Measurements from ENCODE around the gene RARA. TPM values are rescaled to one million over a fixed set of nuclear protein-coding genes. Genes with fewer than 3 reads are reported as not detected.
A peak's percentile ranks its signal among the peaks of the same experiment; 100 is the strongest.

The RARA gene
- total RNA-seq, 1 donor from 2014 or later = 38.8 TPM

DNA sequence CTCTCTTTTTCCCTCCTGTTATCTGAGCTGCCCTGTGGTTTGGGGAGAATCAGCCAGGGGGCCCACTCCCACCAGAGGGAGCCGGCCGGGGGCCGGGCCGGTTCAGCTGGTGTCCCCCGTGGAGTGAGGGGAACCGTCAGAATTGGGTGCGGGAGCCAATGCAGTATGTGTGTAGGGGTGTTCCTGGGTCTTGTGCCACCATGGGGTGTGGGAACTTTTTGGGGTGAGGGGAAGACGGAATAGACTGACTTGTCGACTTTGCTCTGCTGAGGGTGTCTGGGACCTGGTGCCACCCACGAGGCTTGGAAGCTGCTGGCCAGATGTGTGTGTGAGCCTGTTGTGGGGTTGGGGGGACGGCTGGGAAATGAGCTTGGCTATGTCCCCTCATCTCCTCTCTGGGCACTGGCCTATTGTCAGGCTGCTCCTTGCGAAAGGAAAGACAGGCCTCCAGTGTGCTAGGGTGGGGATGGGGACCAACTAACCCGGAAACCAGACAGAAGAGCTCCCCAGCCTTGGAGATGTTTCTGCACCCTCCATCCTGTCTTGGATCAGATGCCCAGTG lies 9.9 kb downstream of the RARA start:
- Histone ChIP-seq H3K27me3 (ENCODE audit: insufficient read depth, low read length) (no peaks in the 10 kb centered on the region), H3K79me2 (ENCODE audit: insufficient read depth, low read length) (peaks cover 58% of the 10 kb centered on the region), H3K36me3 (ENCODE audit: insufficient read depth, low read length) (no peaks in the 10 kb centered on the region), H2AFZ (ENCODE audit: low read depth, low read length) (peak overlapping the region; percentile 55), H3K27ac (ENCODE audit: low read depth, low read length) (peak overlapping the region; percentile 87), H3K9ac (ENCODE audit: low read length) (peak overlapping the region; percentile 92), H4K20me1 (ENCODE audit: insufficient read depth, low read length) (peaks cover 28% of the 10 kb centered on the region), H3K4me3 (ENCODE audit: insufficient read depth, low read depth, low read length) (peak overlapping the region; percentile 80), H3K9me3 (ENCODE audit: insufficient read depth, low read depth, low read length) (no peaks in the 10 kb centered on the region), H3K4me1 (ENCODE audit: insufficient read depth, low read length) (peaks cover 85% of the 10 kb centered on the region), H3K4me2 (ENCODE audit: low read length) (peak overlapping the region; percentile 96)
- FAIRE-seq = no peak
- Mint-ChIP-seq H3K27me3 (ENCODE audit: low read depth, unreplicated experiment) (no peaks in the 10 kb centered on the region), H3K36me3 (ENCODE audit: low read depth, unreplicated experiment) (no peaks in the 10 kb centered on the region), H3K4me1 (ENCODE audit: low read depth, unreplicated experiment) (peaks cover 60% of the 10 kb centered on the region), H3K4me3 (ENCODE audit: unreplicated experiment) (peak overlapping the region; percentile 89), H3K9me3 (ENCODE audit: unreplicated experiment) (no peaks in the 10 kb centered on the region), H3K27ac (ENCODE audit: unreplicated experiment) (peak overlapping the region; percentile 93)
- TF ChIP-seq, protein P1, sequence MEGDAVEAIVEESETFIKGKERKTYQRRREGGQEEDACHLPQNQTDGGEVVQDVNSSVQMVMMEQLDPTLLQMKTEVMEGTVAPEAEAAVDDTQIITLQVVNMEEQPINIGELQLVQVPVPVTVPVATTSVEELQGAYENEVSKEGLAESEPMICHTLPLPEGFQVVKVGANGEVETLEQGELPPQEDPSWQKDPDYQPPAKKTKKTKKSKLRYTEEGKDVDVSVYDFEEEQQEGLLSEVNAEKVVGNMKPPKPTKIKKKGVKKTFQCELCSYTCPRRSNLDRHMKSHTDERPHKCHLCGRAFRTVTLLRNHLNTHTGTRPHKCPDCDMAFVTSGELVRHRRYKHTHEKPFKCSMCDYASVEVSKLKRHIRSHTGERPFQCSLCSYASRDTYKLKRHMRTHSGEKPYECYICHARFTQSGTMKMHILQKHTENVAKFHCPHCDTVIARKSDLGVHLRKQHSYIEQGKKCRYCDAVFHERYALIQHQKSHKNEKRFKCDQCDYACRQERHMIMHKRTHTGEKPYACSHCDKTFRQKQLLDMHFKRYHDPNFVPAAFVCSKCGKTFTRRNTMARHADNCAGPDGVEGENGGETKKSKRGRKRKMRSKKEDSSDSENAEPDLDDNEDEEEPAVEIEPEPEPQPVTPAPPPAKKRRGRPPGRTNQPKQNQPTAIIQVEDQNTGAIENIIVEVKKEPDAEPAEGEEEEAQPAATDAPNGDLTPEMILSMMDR (IDR thresholded peaks at IDR 0.05; ENCODE audit: insufficient read depth, low read depth, low read length) = no peak
- TF ChIP-seq EZH2 (IDR thresholded peaks at IDR 0.05; ENCODE audit: insufficient read depth, low read length) = no peak
- DNase-seq (ENCODE audit: low read depth) = no peak

DNA sequence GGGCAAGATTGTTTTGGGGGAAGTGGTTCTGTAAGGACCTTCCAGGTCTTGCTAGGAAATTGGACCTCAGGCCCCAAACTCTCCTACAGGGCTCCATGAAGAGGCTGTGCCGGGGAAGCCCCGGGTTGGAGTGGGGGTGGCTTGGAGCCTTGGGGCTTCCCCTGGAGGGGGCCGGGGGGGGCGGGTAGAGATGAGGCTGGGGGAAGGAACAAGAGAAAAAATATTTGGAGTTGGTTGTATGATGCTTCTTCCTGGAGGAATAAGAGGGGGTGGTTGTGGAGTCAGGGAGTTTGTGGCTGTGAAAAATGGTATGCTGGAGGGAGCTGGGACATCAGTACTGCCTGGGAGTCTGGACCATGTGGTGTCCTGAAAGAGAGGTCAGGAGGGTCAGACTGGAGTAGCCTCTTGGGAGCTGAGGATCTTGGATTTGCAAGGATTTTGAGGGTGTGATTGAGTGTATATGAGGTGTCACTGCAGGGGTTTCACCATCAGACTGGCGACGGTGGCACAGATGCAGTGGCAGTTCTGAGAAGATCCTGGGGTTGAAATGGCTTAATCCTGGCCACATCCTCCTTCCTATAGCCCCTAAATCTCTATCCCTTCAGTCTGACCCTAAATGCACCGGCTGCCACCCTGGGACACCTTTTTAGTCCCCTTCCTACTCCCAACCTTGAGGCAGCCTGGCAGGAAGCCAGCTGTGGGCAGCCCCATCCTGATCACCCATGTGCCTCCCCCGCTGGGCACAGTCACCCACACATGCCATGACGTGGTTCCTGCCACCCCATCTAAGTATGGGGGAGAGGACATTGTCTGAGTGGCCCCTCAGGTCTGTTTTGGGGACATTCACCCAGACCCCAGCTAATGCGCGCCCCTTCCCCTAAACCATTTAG lies 10.9 kb downstream of the RARA start:
- peak overlapping the region; percentile 39 for H3K9ac ChIP-seq (ENCODE audit: low read length)
- H3K4me3 Mint-ChIP-seq (ENCODE audit: unreplicated experiment) = peak overlapping the region; percentile 89
- H3K27me3 ChIP-seq (ENCODE audit: insufficient read depth, low read length) = no peaks in the 10 kb centered on the region
- H2AFZ ChIP-seq (ENCODE audit: low read depth, low read length) = no peak overlapping the region
- no peak overlapping the region for H3K4me3 ChIP-seq (ENCODE audit: insufficient read depth, low read depth, low read length)
- TF ChIP-seq, protein P1 (IDR thresholded peaks at IDR 0.05; ENCODE audit: insufficient read depth, low read depth, low read length) = no peak
- no peak for TF ChIP-seq EZH2 (IDR thresholded peaks at IDR 0.05; ENCODE audit: insufficient read depth, low read length)
- H3K36me3 ChIP-seq (ENCODE audit: insufficient read depth, low read length) = no peaks in the 10 kb centered on the region
- H3K4me2 ChIP-seq (ENCODE audit: low read length) = peak overlapping the region; percentile 96
- FAIRE-seq = no peak
- peaks cover 67% of the 10 kb centered on the region for H3K79me2 ChIP-seq (ENCODE audit: insufficient read depth, low read length)
- H3K36me3 Mint-ChIP-seq (ENCODE audit: low read depth, unreplicated experiment) = no peaks in the 10 kb centered on the region
- no peaks in the 10 kb centered on the region for H3K9me3 ChIP-seq (ENCODE audit: insufficient read depth, low read depth, low read length)
- H3K4me1 ChIP-seq (ENCODE audit: insufficient read depth, low read length) = peaks cover 85% of the 10 kb centered on the region
- H3K27ac Mint-ChIP-seq (ENCODE audit: unreplicated experiment) = no peak overlapping the region
- H3K27me3 Mint-ChIP-seq (ENCODE audit: low read depth, unreplicated experiment) = no peaks in the 10 kb centered on the region
- peaks cover 37% of the 10 kb centered on the region for H4K20me1 ChIP-seq (ENCODE audit: insufficient read depth, low read length)
- no peak for DNase-seq (ENCODE audit: low read depth)
- peaks cover 59% of the 10 kb centered on the region for H3K4me1 Mint-ChIP-seq (ENCODE audit: low read depth, unreplicated experiment)
- no peak overlapping the region for H3K27ac ChIP-seq (ENCODE audit: low read depth, low read length)
- no peaks in the 10 kb centered on the region for H3K9me3 Mint-ChIP-seq (ENCODE audit: unreplicated experiment)
